Measurements from ENCODE around the gene AMN1. TPM values are rescaled to one million over a fixed set of nuclear protein-coding genes. Genes with fewer than 3 reads are reported as not detected.

The AMN1 gene
- total RNA-seq, 1 experiment from 2014 or later = 12.1 TPM

GRCh38 chr12:31687101-31687527 is 41.7 kb downstream of the AMN1 start:
- ChIA-PET POLR2A (no interaction called here), CTCF (no interaction called here)
- no peak overlapping the region for H3K27ac Mint-ChIP-seq
- peaks cover 2% of the 10 kb centered on the region; the same call in 1 of the 2 replicates for H3K4me1 Mint-ChIP-seq
- no peaks in the 10 kb centered on the region for H3K27me3 Mint-ChIP-seq (ENCODE audit: low read depth)
- H3K4me3 Mint-ChIP-seq = no peak overlapping the region
- TF ChIP-seq NR3C1 (CRISPR knock-in tag; conservative IDR thresholded peaks at IDR 0.05; ENCODE audit: low read depth) (no peak), JAZF1 (CRISPR knock-in tag; IDR thresholded peaks at IDR 0.05) (no peak), TP53 (CRISPR knock-in tag; IDR thresholded peaks at IDR 0.05) (no peak), SMAD4 (CRISPR knock-in tag; IDR thresholded peaks at IDR 0.05) (no peak), SP1 (CRISPR knock-in tag; conservative IDR thresholded peaks at IDR 0.05) (no peak), KAT7 (CRISPR knock-in tag; IDR thresholded peaks at IDR 0.05; ENCODE audit: borderline replicate concordance) (no peak), ZBTB43 (CRISPR knock-in tag; IDR thresholded peaks at IDR 0.05) (no peak), RORB (CRISPR knock-in tag; IDR thresholded peaks at IDR 0.05) (no peak), MYBL2 (CRISPR knock-in tag; IDR thresholded peaks at IDR 0.05) (no peak), ELF4 (CRISPR knock-in tag; IDR thresholded peaks at IDR 0.05; ENCODE audit: low read depth) (no peak), ZNF263 (CRISPR knock-in tag; IDR thresholded peaks at IDR 0.05; ENCODE audit: low read depth) (no peak)
- H3K9me3 Mint-ChIP-seq = peaks cover 35% of the 10 kb centered on the region
- peaks cover 54% of the 10 kb centered on the region for H3K36me3 Mint-ChIP-seq
- ATAC-seq (no peak), DNase-seq (ENCODE audit: low spot score) (no peak)

GRCh38 chr12:31685801-31686200 is 43.0 kb downstream of the AMN1 start:
- H3K9me3 Mint-ChIP-seq = peaks cover 36% of the 10 kb centered on the region
- peaks cover 55% of the 10 kb centered on the region for H3K36me3 Mint-ChIP-seq
- CTCF ChIA-PET = interaction anchor here (0.6 kb wide), 1 partner anchor 330 kb away, joined by 3 read pairs; no protein-coding TSS in a partner anchor
- H3K27ac Mint-ChIP-seq = no peak overlapping the region
- POLR2A ChIA-PET = no interaction called here
- ATAC-seq = no peak
- H3K4me1 Mint-ChIP-seq = peaks cover 4% of the 10 kb centered on the region; the same call in 1 of the 2 replicates
- DNase-seq (ENCODE audit: low spot score) = no peak
- no peaks in the 10 kb centered on the region for H3K27me3 Mint-ChIP-seq (ENCODE audit: low read depth)
- no peak overlapping the region for H3K4me3 Mint-ChIP-seq
- TF ChIP-seq IRF1 (CRISPR knock-in tag; IDR thresholded peaks at IDR 0.05) (no peak), FOXP4 (CRISPR knock-in tag; IDR thresholded peaks at IDR 0.05) (no peak), NR2C2 (CRISPR knock-in tag; IDR thresholded peaks at IDR 0.05) (no peak), AFF4 (CRISPR knock-in tag; IDR thresholded peaks at IDR 0.05; ENCODE audit: borderline replicate concordance) (no peak), ZNF138 (CRISPR knock-in tag; conservative IDR thresholded peaks at IDR 0.05) (no peak), CDX4 (CRISPR knock-in tag; IDR thresholded peaks at IDR 0.05; ENCODE audit: borderline replicate concordance) (no peak), NFYB (CRISPR knock-in tag; conservative IDR thresholded peaks at IDR 0.05; ENCODE audit: low read depth) (no peak), NR1H2 (CRISPR knock-in tag; IDR thresholded peaks at IDR 0.05) (no peak), CTCF (IDR thresholded peaks at IDR 0.05) (no peak), ZNF512 (CRISPR knock-in tag; IDR thresholded peaks at IDR 0.05; ENCODE audit: borderline replicate concordance) (no peak), HMGXB4 (CRISPR knock-in tag; IDR thresholded peaks at IDR 0.05) (no peak)
